SIG-M5 treated with dmso at 0.1 percent for 504 hours (cell line): ENCODE data around the gene APOA5.

ENCODE experiments used
- DNase-seq: peaks from one replicate; lab custom pipeline; 2025; ENCODE audit not compliant: unreplicated experiment; lab: John Stamatoyannopoulos, UW

Gene APOA5

DNA sequence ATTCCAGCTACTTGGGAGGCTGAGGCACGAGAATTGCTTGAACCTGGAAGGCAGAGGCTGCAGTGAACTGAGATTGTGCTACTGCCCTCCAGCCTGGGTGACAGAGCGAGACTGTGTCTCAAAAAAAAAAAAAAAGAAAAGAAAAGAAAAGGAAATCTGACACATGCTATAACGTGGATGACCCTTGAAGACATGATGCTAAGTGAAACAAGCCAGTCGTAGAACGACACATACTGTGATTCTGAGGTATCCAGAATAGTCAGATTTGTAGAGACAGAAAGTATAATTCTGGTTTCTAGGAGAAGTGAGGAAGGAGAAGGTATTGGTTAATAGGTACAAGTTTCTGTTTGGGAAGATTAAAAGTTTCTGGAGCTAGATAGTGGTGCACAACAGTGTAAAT is 6.7 kb upstream of the APOA5 start:
- DNase-seq, result no peak

DNA sequence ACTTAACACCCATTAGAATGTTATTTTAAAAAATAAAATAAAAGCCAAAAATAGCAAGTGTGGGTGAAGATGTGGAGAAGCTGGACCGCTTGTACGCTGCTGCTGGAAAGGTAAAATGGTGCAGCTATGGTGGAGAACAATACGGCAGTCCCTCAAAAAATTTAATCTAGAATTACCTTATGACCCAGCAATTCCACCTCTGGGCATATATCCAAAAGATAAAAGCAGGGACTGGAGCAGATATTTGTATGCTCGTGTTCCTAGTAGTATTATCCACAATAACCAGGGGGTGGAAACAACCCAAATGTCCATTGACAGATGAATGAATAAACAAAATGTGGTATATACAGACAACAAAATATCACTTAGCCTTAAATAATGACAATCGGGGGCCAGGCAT is 6.1 kb upstream of the APOA5 start:
- no peak for DNase-seq

DNA sequence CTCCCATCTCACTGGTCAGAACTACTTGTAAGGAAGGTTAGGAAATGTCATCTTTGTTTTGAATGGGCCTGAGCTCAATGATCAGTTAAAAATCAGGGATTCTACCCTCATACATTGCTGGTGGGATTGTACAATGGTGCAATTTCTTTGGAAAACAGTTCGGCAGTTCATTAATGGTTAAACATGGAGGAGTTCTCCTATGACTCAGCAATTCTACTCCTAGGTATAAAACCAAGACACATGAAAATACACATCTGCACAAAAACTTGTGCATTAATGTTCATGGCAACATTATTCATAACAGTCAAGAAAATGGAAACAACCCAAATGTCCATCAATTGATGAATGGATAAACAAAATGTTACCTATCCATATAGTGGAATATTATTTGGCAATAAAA is 4.9 kb upstream of the APOA5 start:
- DNase-seq, result no peak

DNA sequence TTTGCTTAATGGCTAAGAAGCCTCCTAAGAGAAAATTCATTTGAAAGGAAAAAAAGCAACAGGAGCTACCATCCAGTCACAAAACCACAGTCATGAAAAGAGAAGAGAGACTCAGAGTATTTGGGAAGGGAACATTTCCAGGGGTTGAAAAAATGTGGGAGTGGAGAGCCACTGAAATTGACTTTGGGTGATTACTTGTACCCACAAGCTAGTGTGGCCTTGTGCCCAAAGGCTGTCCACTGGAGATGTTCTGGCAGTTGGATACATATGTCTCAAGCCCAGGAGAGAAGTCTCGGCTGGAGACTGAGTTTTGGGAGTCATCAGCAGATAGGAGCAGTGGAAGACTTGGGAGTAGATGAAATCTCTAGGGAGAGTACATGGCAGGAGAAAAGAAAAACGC is 3.2 kb upstream of the APOA5 start:
- DNase-seq, result no peak

DNA sequence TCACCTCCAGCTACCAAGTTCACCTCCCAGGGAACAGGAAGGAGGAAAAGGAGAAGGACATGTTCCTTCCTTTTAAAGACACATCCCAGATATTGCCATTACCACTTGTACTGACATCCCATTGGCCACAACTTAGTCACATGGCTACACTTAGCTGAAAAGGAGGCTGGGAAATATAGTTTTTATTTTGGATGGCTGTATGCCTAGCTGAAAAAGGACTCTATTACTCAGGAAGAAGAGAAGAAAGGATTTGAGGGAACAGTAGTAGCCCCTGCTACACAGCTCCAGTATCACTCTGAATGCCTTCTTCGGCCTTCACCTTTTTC is 2.1 kb upstream of the APOA5 start:
- DNase-seq, result peak; percentile 14

DNA sequence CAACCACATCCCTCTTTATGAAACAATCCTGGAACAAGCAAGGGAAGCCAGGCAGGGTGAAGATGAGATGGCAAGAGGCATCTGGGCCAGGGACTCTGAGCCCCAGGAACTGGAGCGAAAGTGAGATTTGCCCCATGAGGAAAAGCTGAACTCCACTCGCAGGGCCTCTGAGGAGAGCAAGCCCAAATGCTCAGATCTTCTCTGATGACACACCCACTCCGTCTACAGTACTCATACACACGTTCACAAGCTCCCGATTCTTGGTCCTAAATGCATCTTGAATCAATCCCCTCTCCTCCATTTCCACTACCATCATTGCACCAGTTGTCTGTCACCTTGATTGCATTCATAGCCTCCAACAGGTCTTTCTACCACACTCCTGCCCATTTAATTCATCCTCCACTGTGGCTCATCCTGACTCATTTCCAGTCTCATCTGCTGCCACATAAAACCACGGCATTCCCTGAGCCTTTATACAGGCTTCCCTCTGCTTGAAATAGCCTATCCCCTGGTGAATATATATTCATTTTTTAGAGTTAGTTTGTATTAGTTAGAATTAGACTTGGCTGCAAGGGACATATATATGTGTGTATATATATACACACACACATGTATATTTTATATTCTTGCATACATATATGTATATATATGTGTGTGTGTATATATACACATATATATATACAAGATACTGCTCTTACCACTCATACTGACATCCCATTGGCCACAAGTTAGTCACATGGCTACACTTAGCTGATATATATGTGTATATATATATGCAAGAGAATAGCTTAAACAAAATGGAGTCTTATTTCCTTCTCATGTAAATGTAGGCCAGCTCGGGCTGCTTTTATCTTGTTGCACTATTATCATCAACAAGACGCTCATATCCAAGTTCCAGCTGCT is 1.4 kb upstream of the APOA5 start:
- no peak for DNase-seq

DNA sequence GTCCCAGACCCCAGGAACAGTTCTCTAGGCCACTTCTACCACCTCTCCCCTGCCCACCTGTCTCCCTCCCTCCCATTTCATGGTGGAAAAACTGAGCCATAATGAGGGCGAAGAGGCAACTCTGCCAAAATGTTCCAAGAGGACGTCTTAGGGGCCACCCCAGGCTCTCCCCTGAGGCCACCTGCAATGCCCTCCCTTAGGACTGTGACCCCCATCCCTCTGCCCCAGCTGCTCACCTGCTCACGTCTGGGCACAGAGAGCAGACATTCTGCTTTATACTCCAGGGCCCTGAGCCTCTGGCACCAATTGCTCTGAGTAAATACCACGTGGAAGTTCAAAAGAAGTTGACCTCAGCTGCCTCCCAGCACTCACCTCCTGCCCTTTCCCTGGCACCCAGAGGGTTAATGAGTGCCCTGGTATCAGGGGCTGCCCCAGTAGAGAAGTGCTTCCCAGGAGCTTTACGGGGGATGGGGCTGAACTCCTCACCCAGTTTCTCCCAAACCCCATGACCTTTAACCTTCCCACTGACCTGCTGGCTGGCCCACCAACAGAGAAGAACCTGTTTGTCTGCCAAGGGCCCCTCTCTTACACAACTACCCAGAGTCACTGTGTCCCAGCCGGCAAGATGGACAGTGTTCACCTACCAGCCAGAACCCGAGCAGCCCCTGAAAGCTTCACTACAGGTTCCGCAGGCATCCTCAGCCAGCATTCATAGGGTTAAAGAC is 627 bp upstream of the APOA5 start:
- DNase-seq, result no peak

DNA sequence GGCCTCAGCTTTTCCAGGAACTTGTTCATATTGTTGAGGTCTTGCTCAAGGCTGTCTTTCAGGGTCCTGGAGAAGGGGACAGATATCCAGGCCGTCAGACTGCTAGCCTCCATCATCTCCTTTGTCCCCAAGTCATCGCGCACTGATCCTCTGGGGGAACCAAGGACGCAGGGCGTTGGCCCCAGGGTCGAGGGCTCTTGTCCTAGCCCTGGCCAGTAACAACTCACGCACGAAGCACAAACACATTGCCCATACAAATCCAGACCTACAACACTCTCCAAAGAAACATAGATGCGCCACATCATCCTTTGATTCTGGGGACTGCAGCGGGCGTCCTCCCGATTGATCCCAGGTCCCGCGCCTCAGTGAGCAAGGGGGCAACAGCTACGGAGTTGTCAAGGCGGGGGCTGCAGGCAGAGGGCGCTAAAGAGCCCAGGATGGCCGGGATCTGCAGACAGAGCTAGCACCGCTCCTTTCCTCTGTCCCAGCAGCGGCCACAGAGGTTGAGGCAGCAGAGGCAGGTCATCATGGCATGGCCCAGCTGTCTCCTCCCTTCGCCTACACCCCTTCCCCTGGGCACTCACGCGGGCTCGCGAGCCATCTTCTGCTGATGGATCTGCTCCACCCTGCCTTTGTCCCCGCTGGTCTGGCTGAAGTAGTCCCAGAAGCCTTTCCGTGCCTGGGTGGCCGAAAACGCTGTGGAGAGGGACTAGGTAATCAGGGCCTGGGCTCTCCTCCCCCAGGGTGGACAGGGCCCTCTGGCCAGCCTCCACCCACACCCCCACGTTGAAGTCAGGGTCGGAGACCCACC is 472 bp downstream of the APOA5 start:
- DNase-seq, result peak; percentile 16

DNA sequence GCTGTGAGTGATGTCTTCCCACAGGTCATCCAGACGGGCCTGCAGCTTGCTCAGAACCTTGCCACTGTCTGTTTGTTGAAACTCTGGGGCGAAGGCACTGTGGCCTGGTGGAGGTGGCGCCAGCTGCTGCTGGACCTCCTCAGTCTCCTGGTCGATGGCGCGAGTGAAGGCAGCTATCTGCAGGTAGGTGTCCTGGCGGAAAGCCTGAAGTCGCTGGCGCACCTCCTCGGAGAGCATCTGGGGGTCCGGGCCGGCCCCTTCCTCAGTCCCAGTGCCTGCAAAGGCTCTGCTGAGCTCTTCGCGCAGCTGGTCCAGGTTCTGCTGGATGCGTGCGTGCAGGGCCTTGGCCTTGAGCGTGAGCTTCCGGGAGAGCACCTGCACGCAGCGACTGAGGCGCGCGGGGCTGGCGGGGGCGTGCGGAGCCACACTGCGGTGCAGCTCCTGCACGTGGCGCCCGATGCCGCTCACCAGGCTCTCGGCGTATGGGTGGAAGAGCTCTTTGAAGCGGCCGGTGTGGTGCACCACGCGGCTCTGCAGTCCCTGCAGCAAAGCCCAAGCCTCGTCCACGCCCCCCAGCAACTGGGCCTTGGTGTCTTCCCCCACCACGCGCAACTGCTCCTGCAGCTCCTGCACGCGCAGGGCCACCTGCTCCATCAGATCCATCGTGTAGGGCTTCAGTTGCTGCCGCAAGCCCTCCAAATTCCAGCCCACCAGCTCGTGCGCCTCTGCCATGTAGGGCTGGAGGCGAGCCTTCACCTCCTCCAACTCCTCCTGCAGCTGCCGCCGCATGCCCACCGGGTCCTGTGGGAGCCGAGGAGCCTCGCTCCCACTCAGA is 1.3 kb downstream of the APOA5 start:
- DNase-seq, result no peak

DNA sequence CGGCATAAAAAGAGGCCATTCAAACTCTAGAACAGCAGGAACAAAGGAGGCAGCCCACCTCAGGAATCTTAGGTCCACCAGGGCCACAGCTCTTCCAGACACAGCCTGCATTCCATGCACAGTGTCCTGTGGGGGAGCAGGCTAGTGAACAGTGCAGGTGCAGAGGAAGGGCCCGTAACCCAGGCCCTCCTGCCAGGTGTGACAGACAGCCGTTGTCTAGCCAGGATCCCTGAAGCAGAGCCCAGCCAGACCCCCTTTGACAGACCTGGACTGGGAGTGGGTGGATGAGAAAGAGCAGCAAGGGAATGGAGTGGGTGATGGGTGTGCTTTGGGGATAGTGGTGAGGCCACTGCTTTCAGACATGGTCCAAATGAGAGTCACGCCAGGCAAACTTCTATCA is 2.7 kb downstream of the APOA5 start:
- DNase-seq, result no peak

DNA sequence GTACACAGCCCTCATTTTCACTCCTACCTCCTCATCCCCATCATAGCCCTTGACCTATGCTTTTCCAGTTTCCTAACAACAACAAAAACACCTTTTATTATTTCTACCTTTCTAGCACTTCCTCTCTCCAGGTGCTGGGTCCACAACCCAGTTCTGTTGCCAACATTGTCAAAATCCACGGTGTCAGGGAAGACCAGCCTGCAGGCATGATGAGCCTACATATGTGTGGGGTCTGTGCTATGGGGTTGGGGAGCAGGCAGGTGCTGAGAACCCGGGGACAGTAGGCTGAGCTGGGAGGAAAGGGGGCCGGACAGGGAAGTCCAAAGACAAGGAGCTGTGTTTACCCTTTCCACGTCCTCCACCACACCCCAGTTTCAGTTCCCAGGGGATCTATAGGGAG is 3.1 kb downstream of the APOA5 start:
- no peak for DNase-seq

DNA sequence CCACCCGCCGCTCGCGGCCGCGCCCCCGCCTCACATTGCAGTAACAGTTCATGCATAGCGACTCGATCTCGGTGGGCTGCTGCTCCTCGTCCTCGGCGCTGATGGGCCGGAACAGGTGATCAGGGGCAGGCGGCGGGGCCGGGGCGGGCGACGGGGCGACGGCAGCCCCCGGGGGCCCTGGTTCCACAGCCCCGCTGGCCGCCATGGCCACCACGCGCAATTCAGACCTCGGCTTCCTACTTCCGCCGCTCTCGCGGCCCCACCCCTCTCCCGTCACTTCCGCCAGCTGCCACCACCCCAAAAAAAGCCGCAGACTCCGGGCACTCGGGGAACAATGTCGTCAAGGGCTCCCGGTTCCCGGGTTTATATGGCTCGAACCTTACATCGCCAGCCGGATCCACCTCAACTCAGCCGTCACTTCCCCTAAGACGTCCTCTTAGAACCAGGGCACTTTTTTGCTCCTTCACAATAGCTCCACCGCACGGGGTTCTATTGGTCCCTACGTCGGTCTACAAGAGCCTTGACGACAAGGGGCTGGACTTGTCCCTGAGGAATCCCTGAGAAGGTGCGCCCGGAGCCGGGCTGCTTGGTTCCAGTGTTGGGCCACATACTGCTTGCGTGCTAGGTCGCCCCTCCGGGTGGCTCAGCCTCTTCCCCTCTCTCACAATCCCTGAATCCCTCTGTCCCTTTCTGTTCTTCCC is 3.7 kb downstream of the APOA5 start, which contains the start of gene ZPR1:
TSS of gene ZPR1 (minus strand) at position 238 of the 701 bp plus-strand sequence. CDS start at position 205, 33 bp downstream.
- DNase-seq, result peak; percentile 65

DNA sequence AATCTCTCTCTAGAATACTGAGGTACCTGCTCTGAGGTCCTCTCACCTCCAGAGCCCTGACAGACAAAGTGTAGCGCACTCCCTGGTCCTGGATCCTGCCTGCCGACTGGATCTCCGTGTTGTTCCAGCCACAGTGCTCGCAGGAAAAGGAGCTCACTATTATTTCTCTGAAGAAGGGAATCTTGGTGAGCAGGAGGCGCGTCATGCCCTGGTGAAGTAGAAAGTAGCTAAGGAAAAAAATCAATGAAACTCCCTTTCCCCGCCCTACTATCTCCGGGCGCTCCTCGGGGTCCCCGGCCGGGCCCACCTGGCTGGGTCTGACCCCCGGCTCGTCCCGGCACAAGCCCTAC is 4.3 kb downstream of the APOA5 start:
- no peak for DNase-seq

DNA sequence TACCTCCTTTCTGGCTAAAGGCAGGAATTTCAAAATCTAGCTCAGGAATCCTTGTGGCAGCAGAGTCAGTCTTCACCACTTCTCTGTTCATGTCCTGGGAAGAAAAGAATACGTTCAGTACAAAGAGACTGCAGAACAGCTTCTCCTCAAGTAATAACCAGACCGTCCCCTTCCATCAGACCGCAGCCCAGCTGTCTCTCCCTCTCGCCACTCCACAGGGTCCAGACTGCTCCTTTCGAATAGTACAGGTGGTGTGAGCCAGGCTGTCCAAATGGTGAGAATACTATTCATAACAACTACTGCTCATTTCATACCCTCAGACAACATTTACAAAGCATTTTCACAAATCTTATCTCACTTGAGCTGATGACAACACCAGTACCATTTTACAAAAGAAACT is 4.7 kb downstream of the APOA5 start:
- no peak for DNase-seq

DNA sequence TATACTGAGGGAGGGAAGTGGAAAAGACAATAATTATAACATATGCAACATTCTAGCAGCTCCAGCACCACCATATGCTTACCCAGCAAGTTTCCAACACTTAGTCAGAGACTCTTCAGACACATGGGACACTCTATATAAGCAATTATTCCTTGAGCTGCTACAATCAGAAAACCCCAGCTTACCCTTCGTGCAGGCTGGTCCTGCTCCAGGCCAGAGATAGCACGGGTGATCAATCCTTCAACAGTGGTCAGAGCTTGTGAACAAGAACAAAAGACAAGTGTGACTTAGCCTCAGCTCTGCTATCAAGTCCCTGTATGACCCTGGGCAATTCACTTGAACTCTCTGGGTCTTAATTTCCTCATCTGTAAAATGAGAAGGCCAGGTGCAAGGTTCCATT is 5.4 kb downstream of the APOA5 start:
- no peak for DNase-seq

DNA sequence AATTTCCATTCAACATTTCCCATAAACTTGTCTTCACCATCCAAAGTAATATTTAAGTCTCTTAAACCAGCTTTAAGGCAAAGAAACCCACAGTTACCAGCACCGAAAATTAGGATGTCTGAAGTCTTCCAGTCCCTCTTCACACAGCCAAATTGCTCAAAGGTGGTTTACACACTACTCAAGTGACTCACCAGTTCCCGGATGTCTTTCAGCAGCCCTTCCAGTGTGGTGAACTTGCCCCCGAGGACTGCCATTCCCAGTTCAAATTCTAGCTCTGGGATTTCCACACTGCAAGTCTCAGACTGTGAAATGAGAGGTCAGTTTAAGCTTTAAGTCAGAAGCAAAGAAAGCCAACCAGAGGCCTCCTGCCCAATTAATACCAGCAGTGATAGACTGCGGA is 9.0 kb downstream of the APOA5 start:
- no peak for DNase-seq

DNA sequence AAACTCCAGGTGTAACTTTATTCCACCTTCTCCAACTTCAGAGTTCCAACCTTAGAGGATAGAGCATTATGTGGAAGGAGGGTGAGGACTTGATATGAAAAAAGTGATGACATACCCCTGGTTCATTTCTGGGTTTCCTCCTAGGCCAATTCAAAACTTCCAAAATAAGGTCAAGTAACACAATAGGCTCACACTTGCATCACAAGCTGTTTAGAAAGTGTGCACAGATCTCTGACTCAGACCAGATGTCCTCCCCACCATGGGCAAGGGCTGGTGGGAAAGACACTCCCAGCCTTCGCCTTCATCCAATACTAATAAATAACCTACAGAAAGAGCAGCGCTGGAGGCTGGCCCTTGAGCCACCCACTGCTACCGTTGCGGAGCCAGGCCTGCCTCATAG is 13.1 kb downstream of the APOA5 start:
- no peak for DNase-seq

DNA sequence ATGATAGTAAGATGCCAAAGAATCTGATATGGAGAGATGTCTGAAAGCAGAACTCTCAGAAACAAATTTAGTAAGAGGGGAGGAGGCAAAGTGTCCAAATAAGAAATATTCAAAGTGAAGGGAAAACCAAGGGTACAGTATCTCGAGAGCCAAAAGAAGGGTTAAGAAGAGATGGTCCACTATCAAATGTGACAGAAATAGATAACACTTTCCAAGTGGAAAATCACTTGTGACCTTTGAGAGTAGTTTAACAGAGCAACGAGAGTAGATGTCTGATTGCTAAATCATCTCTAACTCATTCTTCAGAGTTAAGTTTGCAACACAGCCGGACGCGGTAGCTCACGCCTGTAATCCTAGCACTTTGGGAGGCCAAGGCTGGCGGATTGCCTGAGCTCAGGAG is 14.6 kb downstream of the APOA5 start:
- DNase-seq, result no peak

DNA sequence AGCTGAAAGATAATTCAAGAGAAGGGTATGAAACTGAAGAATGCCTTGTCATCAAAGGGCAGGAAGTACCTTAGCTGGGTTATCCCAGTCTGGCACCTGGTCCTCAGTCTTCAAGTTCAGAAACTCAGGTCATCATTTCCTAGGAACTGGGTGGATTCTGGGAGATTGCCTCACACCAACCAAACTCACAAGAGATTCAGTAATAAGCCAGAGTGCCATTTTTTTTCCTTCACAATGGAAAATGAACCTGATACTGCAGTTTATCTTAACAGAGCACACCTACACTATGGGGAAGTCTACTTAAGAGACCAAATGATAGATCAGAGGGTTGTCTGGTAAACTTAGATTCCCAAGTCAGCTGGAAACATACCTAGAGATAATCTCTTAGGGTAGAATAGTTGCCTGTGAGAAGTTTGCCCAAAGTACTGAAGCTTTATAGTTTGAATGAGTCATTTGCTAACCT is 15.1 kb downstream of the APOA5 start:
- no peak for DNase-seq

DNA sequence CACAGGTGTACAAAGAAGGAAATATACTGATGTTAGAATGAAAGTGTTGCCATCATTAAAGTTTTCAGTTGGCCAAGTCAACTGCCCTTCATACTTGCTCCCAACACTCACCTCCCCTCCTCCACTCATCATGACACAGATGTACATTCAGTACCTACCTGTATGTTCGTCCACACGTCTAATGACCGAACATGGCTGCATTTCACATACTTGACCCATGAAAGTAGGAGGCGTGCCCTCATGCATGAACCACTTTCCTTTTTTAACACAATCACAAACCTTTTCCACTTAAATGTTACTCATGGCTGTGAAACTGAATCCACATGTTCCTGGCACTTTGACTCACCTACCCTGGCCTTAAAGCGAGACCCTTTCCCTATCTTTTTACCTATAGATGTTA is 15.7 kb downstream of the APOA5 start:
- DNase-seq, result no peak
